BJ (cell line): ENCODE measurements around the gene KCNC4. TPM values are rescaled to one million over a fixed set of nuclear protein-coding genes. Genes with fewer than 3 reads are reported as not detected.

Source experiments
- CTCF ChIA-PET: fragments of 350-600 bp; formaldehyde crosslinking; extraction: SDS; loops from one replicate; lab custom pipeline; 2021; ENCODE audit warnings: antibody characterized with exemption, inconsistent platforms; lab: Yijun Ruan, JAX
- POLR2A ChIA-PET: fragments of 300-600 bp; sonication (Branson Sonifier 250); formaldehyde crosslinking; extraction: SDS; loops from one replicate; lab custom pipeline; 2021; ENCODE audit warnings: antibody characterized with exemption; lab: Charles Lee
- DNase-seq: peaks from one replicate; pipeline ENCODE4 v3.0.0-alpha.2; 2011; ENCODE audit warnings: low read depth
- H3K27me3 ChIP-seq: 2 replicates; pipeline ENCODE4 v1.6.0; 2011; ENCODE audit warnings: low read length; ENCODE audit not compliant: control insufficient read depth, insufficient read depth
- H3K36me3 ChIP-seq: 2 replicates; pipeline ENCODE4 v1.5.1; 2011; ENCODE audit warnings: low read length; ENCODE audit not compliant: control insufficient read depth, insufficient read depth
- H3K4me3 ChIP-seq: 2 replicates; pipeline ENCODE4 v1.5.1; 2011; ENCODE audit warnings: low read depth, mild to moderate bottlenecking, control low read depth, low read length
- CTCF ChIP-seq: IDR thresholded peaks from 2 replicates; pipeline ENCODE4 v1.5.1; 2011; ENCODE audit warnings: low read depth, mild to moderate bottlenecking, control low read depth, inconsistent platforms, low read length, moderate library complexity; ENCODE audit not compliant: insufficient read depth
- polyA plus RNA-seq: library from polyadenylated mRNA; depleted of rRNA; stranded (reverse); fragments of >200 nt; gene quantifications from 2 replicates; pipeline ENCODE4 v1.2.3, GENCODE V29; 2011

Gene KCNC4
- polyA plus RNA-seq, 1 experiment: 2.6 TPM

- H3K36me3 ChIP-seq: no peaks in the 10 kb centered on the region; the same call in 1 of the 2 replicates
- ChIA-PET CTCF (interaction anchor here (4.6 to 18.4 kb wide), 5 partner anchors 13 to 286 kb away, joined by 31 to 1014 read pairs (median 92); partner anchors contain the start of genes PROK1 and RBM15), POLR2A (no interaction called here)
- no peak for TF ChIP-seq CTCF
- peak overlapping the region; percentile 52 for H3K4me3 ChIP-seq
- no peaks in the 10 kb centered on the region for H3K27me3 ChIP-seq
- no peak for DNase-seq
Observed at GRCh38 chr1:110210604-110211495, 736 bp downstream of the KCNC4 start.

- POLR2A ChIA-PET: no interaction called here
- Histone ChIP-seq H3K27me3 (no peaks in the 10 kb centered on the region), H3K36me3 (no peaks in the 10 kb centered on the region; the same call in 1 of the 2 replicates), H3K4me3 (peak overlapping the region; percentile 52)
- no peak for DNase-seq
- TF ChIP-seq CTCF: no peak
- CTCF ChIA-PET: interaction anchor here (5.9 to 18.4 kb wide), 3 partner anchors 95 to 248 kb away, joined by 77 to 1014 read pairs (median 331); partner anchors contain the start of genes PROK1 and RBM15
Observed at GRCh38 chr1:110211496-110212168, 1.5 kb downstream of the KCNC4 start.

- H3K4me3 ChIP-seq: no peak overlapping the region
- POLR2A ChIA-PET: no interaction called here
- H3K27me3 ChIP-seq: no peaks in the 10 kb centered on the region
- CTCF ChIA-PET: interaction anchor here (1.3 to 18.4 kb wide), 4 partner anchors 15 to 284 kb away, joined by 3 to 1014 read pairs (median 168); partner anchors contain the start of gene PROK1
- no peak for TF ChIP-seq CTCF
- no peaks in the 10 kb centered on the region; the same call in 1 of the 2 replicates for H3K36me3 ChIP-seq
- no peak for DNase-seq
Observed at GRCh38 chr1:110212169-110213142, 2.3 kb downstream of the KCNC4 start.

- ChIA-PET POLR2A (no interaction called here), CTCF (interaction anchor here (1.3 to 18.4 kb wide), 5 partner anchors 10 to 284 kb away, joined by 3 to 1014 read pairs (median 8); partner anchors contain the start of gene PROK1)
- TF ChIP-seq CTCF: no peak
- Histone ChIP-seq H3K4me3 (no peak overlapping the region), H3K36me3 (no peaks in the 10 kb centered on the region; the same call in none of the 2 replicates), H3K27me3 (no peaks in the 10 kb centered on the region)
- no peak for DNase-seq
Observed at GRCh38 chr1:110213143-110213540, 3.0 kb downstream of the KCNC4 start.
